Measurements from ENCODE around the gene ZNF74.

Gene ZNF74

GRCh38 chr22:20433191-20433590 is 39.2 kb downstream of the ZNF74 start:
- no peak overlapping the region for H3K4me3 ChIP-seq (IDR thresholded peaks at IDR 0.05; ENCODE audit: insufficient read depth, low read depth, low read length)
- H2AFZ ChIP-seq (ENCODE audit: low read depth) = no peak overlapping the region
- no peak for TF ChIP-seq CTCF (conservative IDR thresholded peaks at IDR 0.05; ENCODE audit: low read depth, low read length)
- H3K4me1 ChIP-seq (ENCODE audit: low read depth, poor library complexity, severe bottlenecking) = no peaks in the 10 kb centered on the region
- H3K9ac ChIP-seq = no peak overlapping the region
- no peak overlapping the region for H3K4me2 ChIP-seq
- no peaks in the 10 kb centered on the region for H4K20me1 ChIP-seq (ENCODE audit: insufficient read depth)
- no peaks in the 10 kb centered on the region for H3K36me3 ChIP-seq (ENCODE audit: insufficient read depth)
- no peak overlapping the region for H3K27ac ChIP-seq
- H3K79me2 ChIP-seq (ENCODE audit: insufficient read depth, low read depth) = no peaks in the 10 kb centered on the region
- peaks cover 7% of the 10 kb centered on the region; the same call in 1 of the 2 replicates for H3K27me3 ChIP-seq (ENCODE audit: insufficient read depth, low read depth)

- Histone ChIP-seq H3K4me1 (ENCODE audit: low read depth, poor library complexity, severe bottlenecking) (no peaks in the 10 kb centered on the region), H3K4me3 (IDR thresholded peaks at IDR 0.05; ENCODE audit: insufficient read depth, low read depth, low read length) (no peak overlapping the region), H4K20me1 (ENCODE audit: insufficient read depth) (no peaks in the 10 kb centered on the region), H2AFZ (ENCODE audit: low read depth) (no peak overlapping the region), H3K9ac (no peak overlapping the region), H3K27me3 (ENCODE audit: insufficient read depth, low read depth) (peaks cover 7% of the 10 kb centered on the region; the same call in 1 of the 2 replicates), H3K27ac (no peak overlapping the region), H3K4me2 (no peak overlapping the region), H3K36me3 (ENCODE audit: insufficient read depth) (no peaks in the 10 kb centered on the region), H3K79me2 (ENCODE audit: insufficient read depth, low read depth) (no peaks in the 10 kb centered on the region)
- TF ChIP-seq CTCF (conservative IDR thresholded peaks at IDR 0.05; ENCODE audit: low read depth, low read length) = no peak
Measured at GRCh38 chr22:20433686-20434241, 39.8 kb downstream of the ZNF74 start.

GRCh38 chr22:20434264-20434751 is 40.4 kb downstream of the ZNF74 start:
- no peaks in the 10 kb centered on the region for H4K20me1 ChIP-seq (ENCODE audit: insufficient read depth)
- H3K4me3 ChIP-seq (IDR thresholded peaks at IDR 0.05; ENCODE audit: insufficient read depth, low read depth, low read length) = no peak overlapping the region
- H3K27ac ChIP-seq = no peak overlapping the region
- TF ChIP-seq CTCF (conservative IDR thresholded peaks at IDR 0.05; ENCODE audit: low read depth, low read length) = no peak
- no peak overlapping the region for H2AFZ ChIP-seq (ENCODE audit: low read depth)
- H3K4me1 ChIP-seq (ENCODE audit: low read depth, poor library complexity, severe bottlenecking) = no peaks in the 10 kb centered on the region
- no peak overlapping the region for H3K9ac ChIP-seq
- no peak overlapping the region for H3K4me2 ChIP-seq
- no peaks in the 10 kb centered on the region for H3K79me2 ChIP-seq (ENCODE audit: insufficient read depth, low read depth)
- no peaks in the 10 kb centered on the region for H3K36me3 ChIP-seq (ENCODE audit: insufficient read depth)
- H3K27me3 ChIP-seq (ENCODE audit: insufficient read depth, low read depth) = peaks cover 7% of the 10 kb centered on the region; the same call in 1 of the 2 replicates

- no peak overlapping the region for H2AFZ ChIP-seq (ENCODE audit: low read depth)
- H3K27me3 ChIP-seq (ENCODE audit: insufficient read depth, low read depth) = peaks cover 7% of the 10 kb centered on the region; the same call in 1 of the 2 replicates
- no peaks in the 10 kb centered on the region for H3K36me3 ChIP-seq (ENCODE audit: insufficient read depth)
- TF ChIP-seq CTCF (conservative IDR thresholded peaks at IDR 0.05; ENCODE audit: low read depth, low read length) = no peak
- H3K4me3 ChIP-seq (IDR thresholded peaks at IDR 0.05; ENCODE audit: insufficient read depth, low read depth, low read length) = no peak overlapping the region
- H4K20me1 ChIP-seq (ENCODE audit: insufficient read depth) = no peaks in the 10 kb centered on the region
- H3K27ac ChIP-seq = no peak overlapping the region
- no peaks in the 10 kb centered on the region for H3K4me1 ChIP-seq (ENCODE audit: low read depth, poor library complexity, severe bottlenecking)
- H3K9ac ChIP-seq = no peak overlapping the region
- H3K79me2 ChIP-seq (ENCODE audit: insufficient read depth, low read depth) = no peaks in the 10 kb centered on the region
- no peak overlapping the region for H3K4me2 ChIP-seq
Measured at GRCh38 chr22:20434773-20435172, 40.8 kb downstream of the ZNF74 start.
